ENCODE data around the gene BCL7C. TPM values are rescaled to one million over a fixed set of nuclear protein-coding genes. Genes with fewer than 3 reads are reported as not detected.
A peak's percentile ranks its signal among the peaks of the same experiment; 100 is the strongest.

Gene BCL7C
- total RNA-seq, 2 donors from 2014 or later = 64.7 to 67.6 TPM

GRCh38 chr16:30882429-30883310 is 11.2 kb downstream of the BCL7C start:
- no peaks in the 10 kb centered on the region for H3K27me3 ChIP-seq (ENCODE audit: control insufficient read depth, insufficient read depth, low read length, poor library complexity, severe bottlenecking)
- Mint-ChIP-seq H3K27ac (no peak overlapping the region), H3K4me1 (peaks cover 4% of the 10 kb centered on the region), H3K36me3 (ENCODE audit: low read depth) (peaks cover 67% of the 10 kb centered on the region), H3K9me3 (no peaks in the 10 kb centered on the region), H3K4me3 (no peak overlapping the region), H3K27me3 (ENCODE audit: insufficient read depth) (no peaks in the 10 kb centered on the region)
- H3K4me1 ChIP-seq (ENCODE audit: control insufficient read depth, insufficient read depth, low read length) = no peaks in the 10 kb centered on the region
- no peak overlapping the region for H3K9ac ChIP-seq (ENCODE audit: extremely low read depth, low read length, poor library complexity, severe bottlenecking)
- WGBS, 2 experiments (ENCODE audit: insufficient coverage in 1 of 2, insufficient read length in 1 of 2) = 74 to 85% methylated on average over 3 to 4 of the region's 4 CpGs
- H3K27ac ChIP-seq (ENCODE audit: low read depth, low read length) = no peak overlapping the region
- no peaks in the 10 kb centered on the region for H3K9me3 ChIP-seq (ENCODE audit: control insufficient read depth, low read length)
- no peak overlapping the region for H3K4me3 ChIP-seq (ENCODE audit: low read length)
- TF ChIP-seq CTCF (conservative IDR thresholded peaks at IDR 0.05) = no peak
- DNase-seq = no peak
- H3K36me3 ChIP-seq (ENCODE audit: control insufficient read depth, insufficient read depth, low read length) = peaks cover 56% of the 10 kb centered on the region

- peaks cover 44% of the 10 kb centered on the region for H3K36me3 ChIP-seq (ENCODE audit: control insufficient read depth, insufficient read depth, low read length)
- no peaks in the 10 kb centered on the region for H3K27me3 ChIP-seq (ENCODE audit: control insufficient read depth, insufficient read depth, low read length, poor library complexity, severe bottlenecking)
- peaks cover 4% of the 10 kb centered on the region for H3K4me1 ChIP-seq (ENCODE audit: control insufficient read depth, insufficient read depth, low read length)
- no peaks in the 10 kb centered on the region for H3K9me3 ChIP-seq (ENCODE audit: control insufficient read depth, low read length)
- H3K9ac ChIP-seq (ENCODE audit: extremely low read depth, low read length, poor library complexity, severe bottlenecking) = no peak overlapping the region
- no peaks in the 10 kb centered on the region for H3K9me3 Mint-ChIP-seq
- H3K4me3 ChIP-seq (ENCODE audit: low read length) = peak overlapping the region; percentile 86
- H3K27ac ChIP-seq (ENCODE audit: low read depth, low read length) = peak overlapping the region; percentile 98
- 83 to 86% methylated on average over 1 to 5 of the region's 5 CpGs for WGBS, 2 experiments (ENCODE audit: insufficient coverage in 1 of 2, insufficient read length in 1 of 2)
- DNase-seq = peak; percentile 70
- H3K4me1 Mint-ChIP-seq = peaks cover 18% of the 10 kb centered on the region
- peak overlapping the region; percentile 98 for H3K27ac Mint-ChIP-seq
- peak; percentile 48 for TF ChIP-seq CTCF (conservative IDR thresholded peaks at IDR 0.05)
- peaks cover 50% of the 10 kb centered on the region for H3K36me3 Mint-ChIP-seq (ENCODE audit: low read depth)
- peak overlapping the region; percentile 85 for H3K4me3 Mint-ChIP-seq
- H3K27me3 Mint-ChIP-seq (ENCODE audit: insufficient read depth) = peaks cover 19% of the 10 kb centered on the region
Observed at GRCh38 chr16:30876867-30877266, 17.0 kb downstream of the BCL7C start.

- no peak for DNase-seq
- no peak for TF ChIP-seq CTCF (conservative IDR thresholded peaks at IDR 0.05)
- H3K27me3 Mint-ChIP-seq (ENCODE audit: insufficient read depth) = peaks cover 23% of the 10 kb centered on the region
Observed at GRCh38 chr16:30875871-30876801, 17.7 kb downstream of the BCL7C start.

More at GRCh38 chr16:30875871-30876801, 17.7 kb downstream of the BCL7C start:
- Histone ChIP-seq H3K9ac (ENCODE audit: extremely low read depth, low read length, poor library complexity, severe bottlenecking) (peak overlapping the region; percentile 85), H3K9me3 (ENCODE audit: control insufficient read depth, low read length) (no peaks in the 10 kb centered on the region), H3K36me3 (ENCODE audit: control insufficient read depth, insufficient read depth, low read length) (peaks cover 49% of the 10 kb centered on the region), H3K27me3 (ENCODE audit: control insufficient read depth, insufficient read depth, low read length, poor library complexity, severe bottlenecking) (no peaks in the 10 kb centered on the region), H3K4me3 (ENCODE audit: low read length) (peak overlapping the region; percentile 86), H3K4me1 (ENCODE audit: control insufficient read depth, insufficient read depth, low read length) (peaks cover 4% of the 10 kb centered on the region), H3K27ac (ENCODE audit: low read depth, low read length) (peak overlapping the region; percentile 98)
- Mint-ChIP-seq H3K4me1 (peaks cover 18% of the 10 kb centered on the region), H3K36me3 (ENCODE audit: low read depth) (peaks cover 46% of the 10 kb centered on the region), H3K9me3 (no peaks in the 10 kb centered on the region), H3K27ac (peak overlapping the region; percentile 98), H3K4me3 (peak overlapping the region; percentile 85)
- WGBS, 2 experiments (ENCODE audit: insufficient coverage in 1 of 2, insufficient read length in 1 of 2) = 50 to 52% methylated on average over 8 to 12 of the region's 12 CpGs

Data from endodermal cell (in vitro differentiated cells).